ENCODE measurements around the gene HECW1. TPM values are rescaled to one million over a fixed set of nuclear protein-coding genes. Genes with fewer than 3 reads are reported as not detected.

HECW1 gene
- total and polyA plus RNA-seq, 2 donors (not counting 1 experiment from before 2014, with no cell fraction given) = not detected

DNA sequence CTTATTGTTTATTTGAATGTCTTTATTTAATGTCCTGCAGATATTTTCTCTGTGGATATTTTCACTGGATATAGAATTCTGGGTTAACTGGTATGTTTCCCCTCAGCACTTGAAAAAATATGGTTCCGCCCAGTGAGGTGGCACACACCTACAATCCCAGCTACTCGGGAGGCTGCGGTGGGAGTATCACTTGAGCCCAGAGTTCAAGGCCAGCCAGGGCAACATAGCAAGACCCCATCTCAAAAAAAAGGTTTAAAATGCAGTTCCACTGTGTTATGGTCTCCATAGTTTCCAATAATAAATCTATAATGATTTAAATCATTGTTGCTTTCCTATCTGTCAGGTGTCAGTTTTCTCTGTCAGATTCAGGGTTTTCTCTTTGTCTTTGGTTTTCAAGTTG lies 305.0 kb downstream of the HECW1 start:
- Histone ChIP-seq H3K9ac (ENCODE audit: low read length) (no peak overlapping the region), H3K36me3 (replicated peaks in 1 of 2; ENCODE audit: control extremely low read depth in 1 of 2, control insufficient read depth in 1 of 2, extremely low read depth in 1 of 2, insufficient read depth in 2 of 2, low read length in 1 of 2) (no peaks in the 10 kb centered on the region), H3K4me2 (replicated peaks; ENCODE audit: low read depth, low read length, poor library complexity, severe bottlenecking) (no peak overlapping the region), H2AFZ (ENCODE audit: insufficient read depth, low read depth, low read length, poor library complexity, severe bottlenecking) (no peak overlapping the region), H3K4me3 (ENCODE audit: control extremely low read depth in 1 of 5, extremely low read depth in 1 of 5, insufficient read depth in 1 of 5, low read depth in 2 of 5, low read length in 4 of 5) (no peak overlapping the region), H3K9me3 (ENCODE audit: control extremely low read depth in 1 of 3, control insufficient read depth in 2 of 3, insufficient read depth in 1 of 3, low read length in 2 of 3) (no peaks in the 10 kb centered on the region), H3K27ac (ENCODE audit: low read length in 2 of 2) (no peak overlapping the region), H3K79me2 (ENCODE audit: control insufficient read depth, insufficient read depth, low read length) (no peaks in the 10 kb centered on the region), H4K20me1 (ENCODE audit: control insufficient read depth, insufficient read depth, low read length, poor library complexity, severe bottlenecking) (no peaks in the 10 kb centered on the region), H3K27me3 (replicated peaks in 1 of 4; ENCODE audit: control extremely low read depth in 1 of 4, control insufficient read depth in 3 of 4, insufficient read depth in 4 of 4, low read length in 3 of 4) (peaks cover 0 to 8% (median 2%) of the 10 kb centered on the region in 4 experiments), H3K4me1 (ENCODE audit: control insufficient read depth in 2 of 2, insufficient read depth in 2 of 2, low read length in 2 of 2) (no peaks in the 10 kb centered on the region)
- no peak overlapping the region for H3K27ac Mint-ChIP-seq
- WGBS (ENCODE audit: insufficient coverage) = no CpG with 5 or more reads among the region's 3 CpGs
- CTCF ChIA-PET = no interaction called here
- no peaks in the 10 kb centered on the region for H3K9me3 Mint-ChIP-seq (ENCODE audit: insufficient read depth)
- ATAC-seq (ENCODE audit: low read depth) = no peak
- no peak for DNase-seq
- POLR2A ChIA-PET = no interaction called here
- H3K4me1 Mint-ChIP-seq = no peaks in the 10 kb centered on the region
- no peak overlapping the region for H3K4me3 Mint-ChIP-seq
- TF ChIP-seq, protein P1, sequence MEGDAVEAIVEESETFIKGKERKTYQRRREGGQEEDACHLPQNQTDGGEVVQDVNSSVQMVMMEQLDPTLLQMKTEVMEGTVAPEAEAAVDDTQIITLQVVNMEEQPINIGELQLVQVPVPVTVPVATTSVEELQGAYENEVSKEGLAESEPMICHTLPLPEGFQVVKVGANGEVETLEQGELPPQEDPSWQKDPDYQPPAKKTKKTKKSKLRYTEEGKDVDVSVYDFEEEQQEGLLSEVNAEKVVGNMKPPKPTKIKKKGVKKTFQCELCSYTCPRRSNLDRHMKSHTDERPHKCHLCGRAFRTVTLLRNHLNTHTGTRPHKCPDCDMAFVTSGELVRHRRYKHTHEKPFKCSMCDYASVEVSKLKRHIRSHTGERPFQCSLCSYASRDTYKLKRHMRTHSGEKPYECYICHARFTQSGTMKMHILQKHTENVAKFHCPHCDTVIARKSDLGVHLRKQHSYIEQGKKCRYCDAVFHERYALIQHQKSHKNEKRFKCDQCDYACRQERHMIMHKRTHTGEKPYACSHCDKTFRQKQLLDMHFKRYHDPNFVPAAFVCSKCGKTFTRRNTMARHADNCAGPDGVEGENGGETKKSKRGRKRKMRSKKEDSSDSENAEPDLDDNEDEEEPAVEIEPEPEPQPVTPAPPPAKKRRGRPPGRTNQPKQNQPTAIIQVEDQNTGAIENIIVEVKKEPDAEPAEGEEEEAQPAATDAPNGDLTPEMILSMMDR (IDR thresholded peaks at IDR 0.05) = no peak
- TF ChIP-seq EZH2 (IDR thresholded peaks at IDR 0.05; ENCODE audit: borderline replicate concordance, insufficient read depth, low read depth, low read length, poor library complexity, severe bottlenecking) = no peak
- intact Hi-C loops (cut with micrococcal nuclease) = no loop called here
- peaks cover 27% of the 10 kb centered on the region for H3K27me3 Mint-ChIP-seq

DNA sequence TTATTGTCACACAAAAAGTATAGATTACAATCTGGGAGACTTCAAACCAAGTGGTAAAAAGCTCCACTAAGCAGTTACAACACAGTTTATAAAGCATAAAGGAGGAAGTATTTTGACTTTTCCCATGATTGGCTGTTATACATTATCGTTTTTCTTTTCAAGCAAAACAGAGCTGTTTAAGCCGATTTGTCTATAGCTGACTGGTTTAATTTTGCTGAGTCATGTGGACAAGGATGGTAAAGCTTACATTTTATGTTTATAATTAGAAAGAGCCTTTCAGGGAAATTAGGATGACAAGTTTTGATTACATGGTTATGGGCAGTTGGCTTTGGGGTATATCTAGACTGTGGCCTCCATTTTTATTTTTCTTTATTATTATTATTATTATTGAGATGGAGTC lies 318.0 kb downstream of the HECW1 start:
- H3K27ac ChIP-seq (ENCODE audit: low read length in 2 of 2) = no peak overlapping the region
- Mint-ChIP-seq H3K27me3 (peaks cover 23% of the 10 kb centered on the region), H3K4me1 (no peaks in the 10 kb centered on the region), H3K9me3 (ENCODE audit: insufficient read depth) (no peaks in the 10 kb centered on the region), H3K27ac (no peak overlapping the region), H3K4me3 (no peak overlapping the region)
- H3K4me1 ChIP-seq (ENCODE audit: control insufficient read depth in 2 of 2, insufficient read depth in 2 of 2, low read length in 2 of 2) = no peaks in the 10 kb centered on the region
- no peaks in the 10 kb centered on the region for H3K79me2 ChIP-seq (ENCODE audit: control insufficient read depth, insufficient read depth, low read length)
- H3K4me2 ChIP-seq (replicated peaks; ENCODE audit: low read depth, low read length, poor library complexity, severe bottlenecking) = no peak overlapping the region
- H3K9ac ChIP-seq (ENCODE audit: low read length) = no peak overlapping the region
- H3K36me3 ChIP-seq (replicated peaks in 1 of 2; ENCODE audit: control extremely low read depth in 1 of 2, control insufficient read depth in 1 of 2, extremely low read depth in 1 of 2, insufficient read depth in 2 of 2, low read length in 1 of 2) = no peaks in the 10 kb centered on the region
- POLR2A ChIA-PET = no interaction called here
- no peak for ATAC-seq (ENCODE audit: low read depth)
- H3K9me3 ChIP-seq (ENCODE audit: control extremely low read depth in 1 of 3, control insufficient read depth in 2 of 3, insufficient read depth in 1 of 3, low read length in 2 of 3) = no peaks in the 10 kb centered on the region
- intact Hi-C loops (cut with micrococcal nuclease) = no loop called here
- no peak overlapping the region for H3K4me3 ChIP-seq (ENCODE audit: control extremely low read depth in 1 of 5, extremely low read depth in 1 of 5, insufficient read depth in 1 of 5, low read depth in 2 of 5, low read length in 4 of 5)
- no peak overlapping the region for H2AFZ ChIP-seq (ENCODE audit: insufficient read depth, low read depth, low read length, poor library complexity, severe bottlenecking)
- H3K27me3 ChIP-seq (replicated peaks in 1 of 4; ENCODE audit: control extremely low read depth in 1 of 4, control insufficient read depth in 3 of 4, insufficient read depth in 4 of 4, low read length in 3 of 4) = no peaks in the 10 kb centered on the region
- TF ChIP-seq EZH2 (IDR thresholded peaks at IDR 0.05; ENCODE audit: borderline replicate concordance, insufficient read depth, low read depth, low read length, poor library complexity, severe bottlenecking) = no peak
- TF ChIP-seq, protein P1 (IDR thresholded peaks at IDR 0.05) = no peak
- CTCF ChIA-PET = interaction anchor here (1.7 kb wide), 1 partner anchor 9 kb away, joined by 11 read pairs; no protein-coding TSS in a partner anchor
- DNase-seq = no peak
- no peaks in the 10 kb centered on the region for H4K20me1 ChIP-seq (ENCODE audit: control insufficient read depth, insufficient read depth, low read length, poor library complexity, severe bottlenecking)
- WGBS (ENCODE audit: insufficient coverage) = no CpG with 5 or more reads among the region's 2 CpGs

All from B cell (primary cell).